IPS DF 4.7 (cell line): ENCODE results near the gene CNOT6.

ENCODE experiments used
- DNase-seq: peaks from one replicate; pipeline ENCODE4 v3.0.0-alpha.2; 2013; ENCODE audit warnings: low spot score; ENCODE audit errors: extremely low read depth

The CNOT6 gene

GRCh38 chr5:180618829-180619562, 124.8 kb downstream of the CNOT6 start:
- DNase-seq: no peak

- DNase-seq: no peak
These were observed 125.4 kb downstream of the CNOT6 start for GRCh38 chr5:180619563-180619915.

- DNase-seq: no peak
These were observed 125.8 kb downstream of the CNOT6 start for GRCh38 chr5:180620014-180620413.

- no peak for DNase-seq
These were observed 127.1 kb downstream of the CNOT6 start for GRCh38 chr5:180621311-180621710.

GRCh38 chr5:180622910-180623309, 128.7 kb downstream of the CNOT6 start:
- no peak for DNase-seq

GRCh38 chr5:180623411-180623834, 129.2 kb downstream of the CNOT6 start:
- no peak for DNase-seq

GRCh38 chr5:180623844-180624243, 129.7 kb downstream of the CNOT6 start:
- DNase-seq: no peak

GRCh38 chr5:180624587-180624986, 130.4 kb downstream of the CNOT6 start:
- DNase-seq: no peak

- no peak for DNase-seq
These were observed 131.1 kb downstream of the CNOT6 start for GRCh38 chr5:180625125-180625790.

GRCh38 chr5:180625791-180626660, 131.8 kb downstream of the CNOT6 start:
- no peak for DNase-seq

- no peak for DNase-seq
These were observed 132.6 kb downstream of the CNOT6 start for GRCh38 chr5:180626661-180627385.

GRCh38 chr5:180627386-180628120, 133.4 kb downstream of the CNOT6 start:
- DNase-seq: no peak
